Measurements from ENCODE around the gene MYH11. TPM values are rescaled to one million over a fixed set of nuclear protein-coding genes. Genes with fewer than 3 reads are reported as not detected.

Gene MYH11
- total and polyA plus RNA-seq, 10 of the 15 experiments (the other 5 are each of a cell fraction or from before 2014, with no cell fraction given) = 0.01 to 1.9 (median 0.13) TPM; not detected in 1

DNA sequence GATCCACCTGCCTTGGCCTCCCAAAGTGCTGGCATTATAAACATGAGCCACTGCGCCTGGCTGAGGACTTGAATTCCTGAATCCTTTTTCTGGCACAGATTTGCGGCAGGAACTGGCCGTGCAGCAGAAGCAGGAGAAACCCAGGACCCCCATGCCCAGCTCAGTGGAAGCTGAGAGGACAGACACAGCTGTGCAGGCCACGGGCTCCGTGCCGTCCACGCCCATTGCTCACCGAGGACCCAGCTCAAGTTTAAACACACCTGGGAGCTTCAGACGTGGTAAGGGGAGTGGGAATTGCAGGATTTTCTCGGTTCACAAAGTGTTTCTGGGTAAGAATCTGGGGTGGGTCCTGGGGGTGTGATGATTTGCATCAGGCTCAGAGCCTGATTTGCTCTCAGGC lies 165.8 kb downstream of the MYH11 start (continued):
- no peak for TF ChIP-seq NFYB (IDR thresholded peaks at IDR 0.05; ENCODE audit: insufficient read depth, low read depth, low read length)
- TF ChIP-seq MTA2 (IDR thresholded peaks at IDR 0.05; ENCODE audit: low read depth) = no peak
- TF ChIP-seq JUND (IDR thresholded peaks at IDR 0.05; ENCODE audit: low read depth, low read length) = no peak
- TF ChIP-seq ZNF274 (IDR thresholded peaks at IDR 0.05; ENCODE audit: insufficient read depth, insufficient read length) = no peak
- TF ChIP-seq ATF7 (IDR thresholded peaks at IDR 0.05; ENCODE audit: low read depth) = no peak
- TF ChIP-seq NR2F1 (conservative IDR thresholded peaks at IDR 0.05) = no peak
- TF ChIP-seq SIX5 (IDR thresholded peaks at IDR 0.05; ENCODE audit: low read depth, low read length, severe bottlenecking) = no peak

DNA sequence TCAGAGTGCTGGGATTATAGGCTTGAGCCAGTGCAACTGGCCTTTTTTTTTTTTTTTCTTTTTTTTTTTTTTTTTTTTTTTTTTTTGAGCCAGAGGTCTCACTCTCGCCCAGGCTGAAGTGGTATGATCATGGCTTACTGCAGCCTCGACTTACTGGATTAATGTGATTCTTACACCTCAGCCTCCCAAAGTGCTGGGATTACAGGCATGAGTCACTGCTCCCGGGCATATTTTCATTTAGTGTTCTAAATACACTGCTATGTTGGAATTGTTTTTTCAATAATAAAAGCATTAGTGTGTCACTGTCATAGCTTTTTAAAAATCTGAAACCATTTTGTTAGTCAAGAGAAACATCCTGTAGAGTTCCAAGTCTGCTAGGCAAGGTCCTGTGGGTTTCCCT lies 166.5 kb downstream of the MYH11 start:
- H4K20me1 ChIP-seq (ENCODE audit: control insufficient read depth, insufficient read depth) = no peaks in the 10 kb centered on the region
- no peak overlapping the region for H3K4me3 ChIP-seq
- H3K9ac ChIP-seq (ENCODE audit: control insufficient read depth, insufficient read depth, low read length) = no peak overlapping the region
- DNase-seq (ENCODE audit: low read depth, low spot score) (no peak), ATAC-seq (no peak), FAIRE-seq (no peak)
- ChIA-PET SMC1A (ENCODE audit: uncharacterized antibody, unreplicated experiment) (no interaction called here), POLR2A (interaction anchor here (0.8 kb wide), 1 partner anchor 37 kb away, joined by 5 read pairs; no protein-coding TSS in a partner anchor), CTCF (interaction anchor here (1.0 kb wide), 1 partner anchor 264 kb away, joined by 3 read pairs; no protein-coding TSS in a partner anchor), RAD21 (ENCODE audit: unreplicated experiment) (no interaction called here)
- WGBS (ENCODE audit: insufficient coverage, insufficient replicate concordance, low lambda C conversion rate, missing lambda C conversion rate) = 99% methylated on average over 3 of the region's 3 CpGs
- no TSS peak for BruUV-seq (replicated peaks)
- no peak overlapping the region for H3K4me2 ChIP-seq (ENCODE audit: control insufficient read depth, insufficient read depth)
- no peak overlapping the region for H3K27ac ChIP-seq (ENCODE audit: control insufficient read depth, insufficient read depth)
- H3K27me3 ChIP-seq (replicated peaks in 1 of 2; ENCODE audit: control insufficient read depth in 2 of 2, insufficient read depth in 2 of 2, low read length in 1 of 2) = no peaks in the 10 kb centered on the region
- H3K36me3 ChIP-seq (ENCODE audit: control insufficient read depth in 2 of 2, insufficient read depth in 2 of 2, low read length in 1 of 2) = peaks cover 30 to 62% of the 10 kb centered on the region in 2 experiments
- H3K79me2 ChIP-seq (ENCODE audit: control insufficient read depth, insufficient read depth, low read length) = no peaks in the 10 kb centered on the region
- in situ Hi-C loops (cut with MboI) = no loop called here
- no peaks in the 10 kb centered on the region for H3K9me3 ChIP-seq (replicated peaks; ENCODE audit: control insufficient read depth, insufficient read depth, low read length)
- intact Hi-C loops (cut with micrococcal nuclease; ENCODE audit: unreplicated experiment) = no loop called here
- no peaks in the 10 kb centered on the region for H3K4me1 ChIP-seq (ENCODE audit: control insufficient read depth, insufficient read depth, low read length)
- H2AFZ ChIP-seq (ENCODE audit: control insufficient read depth, low read depth, low read length) = no peak overlapping the region
- no peak for TF ChIP-seq IKZF2 (IDR thresholded peaks at IDR 0.05)
- no peak for TF ChIP-seq TCF7 (IDR thresholded peaks at IDR 0.05; ENCODE audit: borderline replicate concordance)
- no peak for TF ChIP-seq ATF7 (IDR thresholded peaks at IDR 0.05; ENCODE audit: low read depth)
- no peak for TF ChIP-seq NR2F1 (conservative IDR thresholded peaks at IDR 0.05)
- TF ChIP-seq, protein P1, sequence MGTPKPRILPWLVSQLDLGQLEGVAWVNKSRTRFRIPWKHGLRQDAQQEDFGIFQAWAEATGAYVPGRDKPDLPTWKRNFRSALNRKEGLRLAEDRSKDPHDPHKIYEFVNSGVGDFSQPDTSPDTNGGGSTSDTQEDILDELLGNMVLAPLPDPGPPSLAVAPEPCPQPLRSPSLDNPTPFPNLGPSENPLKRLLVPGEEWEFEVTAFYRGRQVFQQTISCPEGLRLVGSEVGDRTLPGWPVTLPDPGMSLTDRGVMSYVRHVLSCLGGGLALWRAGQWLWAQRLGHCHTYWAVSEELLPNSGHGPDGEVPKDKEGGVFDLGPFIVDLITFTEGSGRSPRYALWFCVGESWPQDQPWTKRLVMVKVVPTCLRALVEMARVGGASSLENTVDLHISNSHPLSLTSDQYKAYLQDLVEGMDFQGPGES (IDR thresholded peaks at IDR 0.05) = no peak
- TF ChIP-seq, protein P2, sequence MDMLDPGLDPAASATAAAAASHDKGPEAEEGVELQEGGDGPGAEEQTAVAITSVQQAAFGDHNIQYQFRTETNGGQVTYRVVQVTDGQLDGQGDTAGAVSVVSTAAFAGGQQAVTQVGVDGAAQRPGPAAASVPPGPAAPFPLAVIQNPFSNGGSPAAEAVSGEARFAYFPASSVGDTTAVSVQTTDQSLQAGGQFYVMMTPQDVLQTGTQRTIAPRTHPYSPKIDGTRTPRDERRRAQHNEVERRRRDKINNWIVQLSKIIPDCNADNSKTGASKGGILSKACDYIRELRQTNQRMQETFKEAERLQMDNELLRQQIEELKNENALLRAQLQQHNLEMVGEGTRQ (IDR thresholded peaks at IDR 0.05; ENCODE audit: borderline replicate concordance, low read depth, low read length) = no peak
- TF ChIP-seq, protein P3, sequence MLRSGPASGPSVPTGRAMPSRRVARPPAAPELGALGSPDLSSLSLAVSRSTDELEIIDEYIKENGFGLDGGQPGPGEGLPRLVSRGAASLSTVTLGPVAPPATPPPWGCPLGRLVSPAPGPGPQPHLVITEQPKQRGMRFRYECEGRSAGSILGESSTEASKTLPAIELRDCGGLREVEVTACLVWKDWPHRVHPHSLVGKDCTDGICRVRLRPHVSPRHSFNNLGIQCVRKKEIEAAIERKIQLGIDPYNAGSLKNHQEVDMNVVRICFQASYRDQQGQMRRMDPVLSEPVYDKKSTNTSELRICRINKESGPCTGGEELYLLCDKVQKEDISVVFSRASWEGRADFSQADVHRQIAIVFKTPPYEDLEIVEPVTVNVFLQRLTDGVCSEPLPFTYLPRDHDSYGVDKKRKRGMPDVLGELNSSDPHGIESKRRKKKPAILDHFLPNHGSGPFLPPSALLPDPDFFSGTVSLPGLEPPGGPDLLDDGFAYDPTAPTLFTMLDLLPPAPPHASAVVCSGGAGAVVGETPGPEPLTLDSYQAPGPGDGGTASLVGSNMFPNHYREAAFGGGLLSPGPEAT (IDR thresholded peaks at IDR 0.05; ENCODE audit: low read depth) = no peak
- TF ChIP-seq, protein P4, sequence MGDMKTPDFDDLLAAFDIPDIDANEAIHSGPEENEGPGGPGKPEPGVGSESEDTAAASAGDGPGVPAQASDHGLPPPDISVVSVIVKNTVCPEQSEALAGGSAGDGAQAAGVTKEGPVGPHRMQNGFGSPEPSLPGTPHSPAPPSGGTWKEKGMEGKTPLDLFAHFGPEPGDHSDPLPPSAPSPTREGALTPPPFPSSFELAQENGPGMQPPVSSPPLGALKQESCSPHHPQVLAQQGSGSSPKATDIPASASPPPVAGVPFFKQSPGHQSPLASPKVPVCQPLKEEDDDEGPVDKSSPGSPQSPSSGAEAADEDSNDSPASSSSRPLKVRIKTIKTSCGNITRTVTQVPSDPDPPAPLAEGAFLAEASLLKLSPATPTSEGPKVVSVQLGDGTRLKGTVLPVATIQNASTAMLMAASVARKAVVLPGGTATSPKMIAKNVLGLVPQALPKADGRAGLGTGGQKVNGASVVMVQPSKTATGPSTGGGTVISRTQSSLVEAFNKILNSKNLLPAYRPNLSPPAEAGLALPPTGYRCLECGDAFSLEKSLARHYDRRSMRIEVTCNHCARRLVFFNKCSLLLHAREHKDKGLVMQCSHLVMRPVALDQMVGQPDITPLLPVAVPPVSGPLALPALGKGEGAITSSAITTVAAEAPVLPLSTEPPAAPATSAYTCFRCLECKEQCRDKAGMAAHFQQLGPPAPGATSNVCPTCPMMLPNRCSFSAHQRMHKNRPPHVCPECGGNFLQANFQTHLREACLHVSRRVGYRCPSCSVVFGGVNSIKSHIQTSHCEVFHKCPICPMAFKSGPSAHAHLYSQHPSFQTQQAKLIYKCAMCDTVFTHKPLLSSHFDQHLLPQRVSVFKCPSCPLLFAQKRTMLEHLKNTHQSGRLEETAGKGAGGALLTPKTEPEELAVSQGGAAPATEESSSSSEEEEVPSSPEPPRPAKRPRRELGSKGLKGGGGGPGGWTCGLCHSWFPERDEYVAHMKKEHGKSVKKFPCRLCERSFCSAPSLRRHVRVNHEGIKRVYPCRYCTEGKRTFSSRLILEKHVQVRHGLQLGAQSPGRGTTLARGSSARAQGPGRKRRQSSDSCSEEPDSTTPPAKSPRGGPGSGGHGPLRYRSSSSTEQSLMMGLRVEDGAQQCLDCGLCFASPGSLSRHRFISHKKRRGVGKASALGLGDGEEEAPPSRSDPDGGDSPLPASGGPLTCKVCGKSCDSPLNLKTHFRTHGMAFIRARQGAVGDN (IDR thresholded peaks at IDR 0.05) = no peak
- TF ChIP-seq STAT1 (conservative IDR thresholded peaks at IDR 0.05) = no peak
- no peak for TF ChIP-seq RCOR1 (conservative IDR thresholded peaks at IDR 0.05; ENCODE audit: low read depth, low read length)
